GM12878 (cell line): ENCODE data around the gene RBM6. TPM values are rescaled to one million over a fixed set of nuclear protein-coding genes. Genes with fewer than 3 reads are reported as not detected.

Experiments used
- CREM ChIP-seq: IDR thresholded peaks from 2 replicates; pipeline ENCODE4 v1.6.1; 2014; ENCODE audit warnings: antibody characterized with exemption, low read depth
- ETV6 ChIP-seq, 2 experiments: fragments of 450-650 bp in 1 of 2; IDR thresholded peaks in 1 of 2; conservative IDR thresholded peaks in 1 of 2; 2 replicates each; pipeline ENCODE4 v1.6.1; 2014; ENCODE audit warnings: antibody characterized with exemption in 1 of 2, borderline replicate concordance in 1 of 2, low read depth in 1 of 2, mild to moderate bottlenecking in 1 of 2, moderate library complexity in 1 of 2
- IRF4 ChIP-seq: IDR thresholded peaks from 2 replicates; pipeline ENCODE4 v1.6.1; 2011; ENCODE audit warnings: low read depth, low read length
- NR2C2 ChIP-seq: IDR thresholded peaks from 2 replicates; pipeline ENCODE4 v1.6.1; 2011; ENCODE audit warnings: borderline replicate concordance, low read depth; ENCODE audit not compliant: control insufficient read depth, insufficient read length
- PAX5 ChIP-seq: IDR thresholded peaks from 2 replicates; pipeline ENCODE4 v1.6.1; 2011; ENCODE audit warnings: low read depth, low read length, borderline replicate concordance
- POLR2A ChIP-seq: IDR thresholded peaks from 2 replicates; pipeline ENCODE4 v1.6.1; 2011; ENCODE audit warnings: low read depth, mild to moderate bottlenecking, low read length
- SIN3A ChIP-seq: IDR thresholded peaks from 2 replicates; pipeline ENCODE4 v1.6.1; 2012; ENCODE audit warnings: low read depth, low read length, improper control_type of control experiment
- SUPT20H ChIP-seq: IDR thresholded peaks from 2 replicates; pipeline ENCODE4 v1.6.1; 2011; ENCODE audit warnings: low read depth, mild to moderate bottlenecking, low read length, moderate library complexity, borderline replicate concordance; ENCODE audit not compliant: control insufficient read depth
- TAF1 ChIP-seq: IDR thresholded peaks from 2 replicates; pipeline ENCODE4 v1.6.1; 2011; ENCODE audit warnings: mild to moderate bottlenecking, low read depth, low read length, borderline replicate concordance
- TCF12 ChIP-seq: IDR thresholded peaks from 2 replicates; pipeline ENCODE4 v1.6.1; 2011; ENCODE audit warnings: low read depth, mild to moderate bottlenecking, low read length
- ZBTB40 ChIP-seq: fragments of 450-650 bp; IDR thresholded peaks from 2 replicates; pipeline ENCODE4 v1.6.1; 2016; ENCODE audit warnings: mild to moderate bottlenecking, moderate library complexity, borderline replicate concordance
- ZNF217 ChIP-seq: fragments of 450-650 bp; IDR thresholded peaks from 2 replicates; pipeline ENCODE4 v1.6.1; 2017; ENCODE audit warnings: antibody characterized with exemption, mild to moderate bottlenecking
- ZNF687 ChIP-seq: fragments of 450-650 bp; IDR thresholded peaks from 2 replicates; pipeline ENCODE4 v1.6.1; 2017; ENCODE audit warnings: mild to moderate bottlenecking, moderate library complexity
- polyA plus RNA-seq, 11 experiments: library from polyadenylated mRNA; depleted of rRNA in 4 of 11; unstranded in 6 of 11; stranded (reverse) in 5 of 11; fragments of >200 nt; fragmentation: Nextera tagmentation in 4 of 11; fragmentation: Illumina TruSeq in 1 of 11; extraction: Ambion mirVana in 4 of 11; extraction: Trizol in 1 of 11; gene quantifications; 1 replicate in 1 of 11; 2 replicates in 10 of 11; pipeline versions ENCODE4 v1.2.1 to v1.2.3, GENCODE V29; 2011 to 2016; ENCODE audit warnings: inconsistent platforms in 2 of 11, missing spikeins in 2 of 11, low read depth in 1 of 11
- total RNA-seq, 4 experiments: library from RNA; depleted of rRNA in 3 of 4; stranded (reverse); fragments of >200 nt in 3 of 4; fragmentation: Illumina TruSeq in 1 of 4; extraction: Trizol in 1 of 4; gene quantifications; 2 replicates each; pipeline versions ENCODE4 v1.2.1 to v1.2.3, GENCODE V29; 2013 to 2021
- TF ChIP-seq, protein P1 (sequence below): fragments of 450-650 bp; IDR thresholded peaks from 2 replicates; pipeline ENCODE4 v1.6.1; 2017; ENCODE audit warnings: borderline replicate concordance
- TF ChIP-seq, protein P2 (sequence below): fragments of 450-650 bp; IDR thresholded peaks from 2 replicates; pipeline ENCODE4 v1.6.1; 2016; ENCODE audit warnings: mild to moderate bottlenecking
- TF ChIP-seq, protein P3 (sequence below): IDR thresholded peaks from 2 replicates; pipeline ENCODE4 v1.6.1; 2012; ENCODE audit warnings: low read depth, low read length, improper control_type of control experiment

The RBM6 gene
- total and polyA plus RNA-seq, 10 of the 15 experiments (the other 5 are each of a cell fraction or from before 2014, with no cell fraction given), result 45.3 to 103 (median 81.3) TPM

DNA sequence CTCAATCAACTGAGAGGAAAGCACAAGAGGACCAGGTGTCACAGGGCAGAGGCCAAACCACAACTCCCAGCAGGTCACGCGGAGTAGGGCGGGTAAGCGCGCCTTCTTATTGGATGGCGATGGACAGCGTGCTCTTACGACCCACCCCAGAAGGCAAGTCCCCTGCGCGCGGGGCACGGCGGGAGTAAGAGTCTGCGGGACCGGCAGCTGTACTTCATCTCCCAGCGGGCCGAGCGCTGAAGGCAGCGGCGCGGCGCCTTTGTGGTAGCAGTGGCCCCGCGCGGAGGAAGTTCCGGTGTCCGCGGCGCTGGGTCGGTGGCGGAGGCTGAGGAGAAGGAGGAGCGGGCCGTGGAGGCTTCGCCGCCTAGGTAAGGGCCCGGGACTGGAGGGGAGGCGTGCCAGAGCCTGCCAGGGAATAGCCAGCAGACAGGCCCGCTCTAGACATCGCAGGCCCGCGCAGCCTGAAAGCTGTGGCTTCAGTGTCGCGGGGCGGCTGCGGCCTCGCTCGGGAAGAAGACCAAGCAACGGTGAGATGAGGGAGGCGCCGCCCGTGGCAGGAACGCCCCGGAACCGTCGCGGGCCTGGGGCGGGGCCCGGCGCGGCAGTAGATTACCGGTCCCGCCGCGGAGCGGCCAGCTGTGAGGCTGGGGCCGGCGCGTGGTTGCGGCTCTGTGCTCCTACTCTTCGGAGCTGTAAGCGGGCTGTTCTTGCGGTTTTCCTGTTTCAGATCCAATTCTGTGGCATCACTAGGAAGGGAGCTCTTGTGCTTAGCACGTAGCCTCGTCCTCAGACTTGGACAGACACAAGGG lies at the start of gene RBM6 (continued):
- TF ChIP-seq TCF12, result peak; percentile 75
- no peak for TF ChIP-seq IRF4
- TF ChIP-seq SIN3A, result peak; percentile 89
- TF ChIP-seq ZNF687, result no peak
- TF ChIP-seq ZNF217, result no peak
- TF ChIP-seq CREM, result peak; percentile 94
- no peak for TF ChIP-seq SUPT20H
- peak; percentile 95 for TF ChIP-seq POLR2A
- TF ChIP-seq NR2C2, result no peak
- TF ChIP-seq PAX5, result peak; percentile 91
- peak; percentile 86; the same call in 1 of the 2 replicates for TF ChIP-seq ZBTB40
- TF ChIP-seq, protein P1, sequence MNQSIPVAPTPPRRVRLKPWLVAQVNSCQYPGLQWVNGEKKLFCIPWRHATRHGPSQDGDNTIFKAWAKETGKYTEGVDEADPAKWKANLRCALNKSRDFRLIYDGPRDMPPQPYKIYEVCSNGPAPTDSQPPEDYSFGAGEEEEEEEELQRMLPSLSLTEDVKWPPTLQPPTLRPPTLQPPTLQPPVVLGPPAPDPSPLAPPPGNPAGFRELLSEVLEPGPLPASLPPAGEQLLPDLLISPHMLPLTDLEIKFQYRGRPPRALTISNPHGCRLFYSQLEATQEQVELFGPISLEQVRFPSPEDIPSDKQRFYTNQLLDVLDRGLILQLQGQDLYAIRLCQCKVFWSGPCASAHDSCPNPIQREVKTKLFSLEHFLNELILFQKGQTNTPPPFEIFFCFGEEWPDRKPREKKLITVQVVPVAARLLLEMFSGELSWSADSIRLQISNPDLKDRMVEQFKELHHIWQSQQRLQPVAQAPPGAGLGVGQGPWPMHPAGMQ, result peak; percentile 91
- TF ChIP-seq, protein P2, sequence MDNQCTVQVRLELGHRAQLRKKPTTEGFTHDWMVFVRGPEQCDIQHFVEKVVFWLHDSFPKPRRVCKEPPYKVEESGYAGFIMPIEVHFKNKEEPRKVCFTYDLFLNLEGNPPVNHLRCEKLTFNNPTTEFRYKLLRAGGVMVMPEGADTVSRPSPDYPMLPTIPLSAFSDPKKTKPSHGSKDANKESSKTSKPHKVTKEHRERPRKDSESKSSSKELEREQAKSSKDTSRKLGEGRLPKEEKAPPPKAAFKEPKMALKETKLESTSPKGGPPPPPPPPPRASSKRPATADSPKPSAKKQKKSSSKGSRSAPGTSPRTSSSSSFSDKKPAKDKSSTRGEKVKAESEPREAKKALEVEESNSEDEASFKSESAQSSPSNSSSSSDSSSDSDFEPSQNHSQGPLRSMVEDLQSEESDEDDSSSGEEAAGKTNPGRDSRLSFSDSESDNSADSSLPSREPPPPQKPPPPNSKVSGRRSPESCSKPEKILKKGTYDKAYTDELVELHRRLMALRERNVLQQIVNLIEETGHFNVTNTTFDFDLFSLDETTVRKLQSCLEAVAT, result peak; percentile 47; the same call in 1 of the 2 replicates
- 0 out of 4 replicates have a peak, but pooled peaks of 1 of the 2 experiments have one; percentile 8 for TF ChIP-seq ETV6 (conservative IDR thresholded peaks at IDR 0.05 in 1 of 2, IDR thresholded peaks at IDR 0.05 in 1 of 2; ENCODE audit: borderline replicate concordance in 1 of 2, low read depth in 1 of 2)
- peak; percentile 76 for TF ChIP-seq TAF1
- TF ChIP-seq, protein P3, sequence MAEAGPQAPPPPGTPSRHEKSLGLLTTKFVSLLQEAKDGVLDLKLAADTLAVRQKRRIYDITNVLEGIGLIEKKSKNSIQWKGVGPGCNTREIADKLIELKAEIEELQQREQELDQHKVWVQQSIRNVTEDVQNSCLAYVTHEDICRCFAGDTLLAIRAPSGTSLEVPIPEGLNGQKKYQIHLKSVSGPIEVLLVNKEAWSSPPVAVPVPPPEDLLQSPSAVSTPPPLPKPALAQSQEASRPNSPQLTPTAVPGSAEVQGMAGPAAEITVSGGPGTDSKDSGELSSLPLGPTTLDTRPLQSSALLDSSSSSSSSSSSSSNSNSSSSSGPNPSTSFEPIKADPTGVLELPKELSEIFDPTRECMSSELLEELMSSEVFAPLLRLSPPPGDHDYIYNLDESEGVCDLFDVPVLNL, result peak; percentile 22; the same call in 1 of the 2 replicates
